Measurements from ENCODE around the gene IL17REL. TPM values are rescaled to one million over a fixed set of nuclear protein-coding genes. Genes with fewer than 3 reads are reported as not detected.

The IL17REL gene
- total and polyA plus RNA-seq, 2 of the 13 experiments (the other 11 are each of a cell fraction or from before 2014, with no cell fraction given), result not detected

DNA sequence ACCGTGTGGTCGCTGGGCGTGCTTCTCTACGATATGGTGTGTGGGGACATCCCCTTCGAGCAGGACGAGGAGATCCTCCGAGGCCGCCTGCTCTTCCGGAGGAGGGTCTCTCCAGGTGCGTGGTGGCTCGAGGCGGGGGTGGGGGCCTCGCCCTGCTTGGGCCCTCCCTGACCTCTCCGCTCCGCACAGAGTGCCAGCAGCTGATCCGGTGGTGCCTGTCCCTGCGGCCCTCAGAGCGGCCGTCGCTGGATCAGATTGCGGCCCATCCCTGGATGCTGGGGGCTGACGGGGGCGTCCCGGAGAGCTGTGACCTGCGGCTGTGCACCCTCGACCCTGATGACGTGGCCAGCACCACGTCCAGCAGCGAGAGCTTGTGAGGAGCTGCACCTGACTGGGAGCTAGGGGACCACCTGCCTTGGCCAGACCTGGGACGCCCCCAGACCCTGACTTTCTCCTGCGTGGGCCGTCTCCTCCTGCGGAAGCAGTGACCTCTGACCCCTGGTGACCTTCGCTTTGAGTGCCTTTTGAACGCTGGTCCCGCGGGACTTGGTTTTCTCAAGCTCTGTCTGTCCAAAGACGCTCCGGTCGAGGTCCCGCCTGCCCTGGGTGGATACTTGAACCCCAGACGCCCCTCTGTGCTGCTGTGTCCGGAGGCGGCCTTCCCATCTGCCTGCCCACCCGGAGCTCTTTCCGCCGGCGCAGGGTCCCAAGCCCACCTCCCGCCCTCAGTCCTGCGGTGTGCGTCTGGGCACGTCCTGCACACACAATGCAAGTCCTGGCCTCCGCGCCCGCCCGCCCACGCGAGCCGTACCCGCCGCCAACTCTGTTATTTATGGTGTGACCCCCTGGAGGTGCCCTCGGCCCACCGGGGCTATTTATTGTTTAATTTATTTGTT is 49.6 kb downstream of the IL17REL start (continued):
- TF ChIP-seq, protein P1, sequence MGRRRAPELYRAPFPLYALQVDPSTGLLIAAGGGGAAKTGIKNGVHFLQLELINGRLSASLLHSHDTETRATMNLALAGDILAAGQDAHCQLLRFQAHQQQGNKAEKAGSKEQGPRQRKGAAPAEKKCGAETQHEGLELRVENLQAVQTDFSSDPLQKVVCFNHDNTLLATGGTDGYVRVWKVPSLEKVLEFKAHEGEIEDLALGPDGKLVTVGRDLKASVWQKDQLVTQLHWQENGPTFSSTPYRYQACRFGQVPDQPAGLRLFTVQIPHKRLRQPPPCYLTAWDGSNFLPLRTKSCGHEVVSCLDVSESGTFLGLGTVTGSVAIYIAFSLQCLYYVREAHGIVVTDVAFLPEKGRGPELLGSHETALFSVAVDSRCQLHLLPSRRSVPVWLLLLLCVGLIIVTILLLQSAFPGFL (CRISPR knock-in tag; IDR thresholded peaks at IDR 0.05), result no peak
- TF ChIP-seq ZNF251 (CRISPR knock-in tag; IDR thresholded peaks at IDR 0.05) (no peak), ZNF816 (CRISPR knock-in tag; IDR thresholded peaks at IDR 0.05; ENCODE audit: borderline replicate concordance) (no peak; the same call in 1 of the 2 replicates), CENPT (CRISPR knock-in tag; IDR thresholded peaks at IDR 0.05; ENCODE audit: low read depth) (no peak), ZNF496 (CRISPR knock-in tag; IDR thresholded peaks at IDR 0.05; ENCODE audit: insufficient replicate concordance) (no peak), ETV5 (CRISPR knock-in tag; IDR thresholded peaks at IDR 0.05; ENCODE audit: borderline replicate concordance) (no peak), SP5 (CRISPR knock-in tag; IDR thresholded peaks at IDR 0.05; ENCODE audit: borderline replicate concordance, low read depth) (no peak), YY1 (IDR thresholded peaks at IDR 0.05; ENCODE audit: insufficient read depth, insufficient replicate concordance, low read depth, low read length) (peak; percentile 1), HNRNPH1 (optimal IDR thresholded peaks at IDR 0.05; ENCODE audit: low read depth, low read length) (no peak), HES4 (CRISPR knock-in tag; IDR thresholded peaks at IDR 0.05; ENCODE audit: borderline replicate concordance) (no peak), NR2F6 (IDR thresholded peaks at IDR 0.05) (peak; percentile 66), NR2F6 (CRISPR knock-in tag; IDR thresholded peaks at IDR 0.05) (no peak; the same call in 1 of the 2 replicates), SALL2 (CRISPR knock-in tag; IDR thresholded peaks at IDR 0.05) (no peak), PCBP1 (IDR thresholded peaks at IDR 0.05; ENCODE audit: borderline replicate concordance, low read depth, low read length) (0 out of 2 replicates have a peak, but pooled peaks have one; percentile 6), ZNF549 (CRISPR knock-in tag; IDR thresholded peaks at IDR 0.05) (no peak), ZFP36L2 (CRISPR knock-in tag; IDR thresholded peaks at IDR 0.05) (no peak)
- TF ChIP-seq, protein P2, sequence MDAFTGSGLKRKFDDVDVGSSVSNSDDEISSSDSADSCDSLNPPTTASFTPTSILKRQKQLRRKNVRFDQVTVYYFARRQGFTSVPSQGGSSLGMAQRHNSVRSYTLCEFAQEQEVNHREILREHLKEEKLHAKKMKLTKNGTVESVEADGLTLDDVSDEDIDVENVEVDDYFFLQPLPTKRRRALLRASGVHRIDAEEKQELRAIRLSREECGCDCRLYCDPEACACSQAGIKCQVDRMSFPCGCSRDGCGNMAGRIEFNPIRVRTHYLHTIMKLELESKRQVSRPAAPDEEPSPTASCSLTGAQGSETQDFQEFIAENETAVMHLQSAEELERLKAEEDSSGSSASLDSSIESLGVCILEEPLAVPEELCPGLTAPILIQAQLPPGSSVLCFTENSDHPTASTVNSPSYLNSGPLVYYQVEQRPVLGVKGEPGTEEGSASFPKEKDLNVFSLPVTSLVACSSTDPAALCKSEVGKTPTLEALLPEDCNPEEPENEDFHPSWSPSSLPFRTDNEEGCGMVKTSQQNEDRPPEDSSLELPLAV (CRISPR knock-in tag; conservative IDR thresholded peaks at IDR 0.05; ENCODE audit: low read depth), result no peak
- TF ChIP-seq, protein P3, sequence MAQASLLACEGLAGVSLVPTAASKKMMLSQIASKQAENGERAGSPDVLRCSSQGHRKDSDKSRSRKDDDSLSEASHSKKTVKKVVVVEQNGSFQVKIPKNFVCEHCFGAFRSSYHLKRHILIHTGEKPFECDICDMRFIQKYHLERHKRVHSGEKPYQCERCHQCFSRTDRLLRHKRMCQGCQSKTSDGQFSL (CRISPR knock-in tag; IDR thresholded peaks at IDR 0.05), result no peak
- TF ChIP-seq, protein P4, sequence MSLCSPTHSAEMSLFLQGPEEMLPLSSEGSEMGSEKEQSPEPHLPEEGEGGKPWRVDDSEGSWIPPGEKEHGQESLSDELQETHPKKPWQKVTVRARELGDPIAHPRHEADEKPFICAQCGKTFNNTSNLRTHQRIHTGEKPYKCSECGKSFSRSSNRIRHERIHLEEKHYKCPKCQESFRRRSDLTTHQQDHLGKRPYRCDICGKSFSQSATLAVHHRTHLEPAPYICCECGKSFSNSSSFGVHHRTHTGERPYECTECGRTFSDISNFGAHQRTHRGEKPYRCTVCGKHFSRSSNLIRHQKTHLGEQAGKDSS (CRISPR knock-in tag; IDR thresholded peaks at IDR 0.05; ENCODE audit: borderline replicate concordance, low read depth), result no peak
- TF ChIP-seq, protein P5, sequence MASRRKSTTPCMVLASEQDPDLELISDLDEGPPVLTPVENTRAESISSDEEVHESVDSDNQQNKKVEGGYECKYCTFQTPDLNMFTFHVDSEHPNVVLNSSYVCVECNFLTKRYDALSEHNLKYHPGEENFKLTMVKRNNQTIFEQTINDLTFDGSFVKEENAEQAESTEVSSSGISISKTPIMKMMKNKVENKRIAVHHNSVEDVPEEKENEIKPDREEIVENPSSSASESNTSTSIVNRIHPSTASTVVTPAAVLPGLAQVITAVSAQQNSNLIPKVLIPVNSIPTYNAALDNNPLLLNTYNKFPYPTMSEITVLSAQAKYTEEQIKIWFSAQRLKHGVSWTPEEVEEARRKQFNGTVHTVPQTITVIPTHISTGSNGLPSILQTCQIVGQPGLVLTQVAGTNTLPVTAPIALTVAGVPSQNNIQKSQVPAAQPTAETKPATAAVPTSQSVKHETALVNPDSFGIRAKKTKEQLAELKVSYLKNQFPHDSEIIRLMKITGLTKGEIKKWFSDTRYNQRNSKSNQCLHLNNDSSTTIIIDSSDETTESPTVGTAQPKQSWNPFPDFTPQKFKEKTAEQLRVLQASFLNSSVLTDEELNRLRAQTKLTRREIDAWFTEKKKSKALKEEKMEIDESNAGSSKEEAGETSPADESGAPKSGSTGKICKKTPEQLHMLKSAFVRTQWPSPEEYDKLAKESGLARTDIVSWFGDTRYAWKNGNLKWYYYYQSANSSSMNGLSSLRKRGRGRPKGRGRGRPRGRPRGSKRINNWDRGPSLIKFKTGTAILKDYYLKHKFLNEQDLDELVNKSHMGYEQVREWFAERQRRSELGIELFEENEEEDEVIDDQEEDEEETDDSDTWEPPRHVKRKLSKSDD (CRISPR knock-in tag; IDR thresholded peaks at IDR 0.05; ENCODE audit: low read depth), result no peak
- TF ChIP-seq, protein P6, sequence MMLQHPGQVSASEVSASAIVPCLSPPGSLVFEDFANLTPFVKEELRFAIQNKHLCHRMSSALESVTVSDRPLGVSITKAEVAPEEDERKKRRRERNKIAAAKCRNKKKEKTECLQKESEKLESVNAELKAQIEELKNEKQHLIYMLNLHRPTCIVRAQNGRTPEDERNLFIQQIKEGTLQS (CRISPR knock-in tag; IDR thresholded peaks at IDR 0.05), result no peak

Data from HepG2 (cell line).